ENCODE results near the gene GLYATL3.
"Not testable (repeated sequence)": the region's sequence is repeated elsewhere in the genome, so short reads cannot be mapped to it uniquely, and the experiment has no call there.

The GLYATL3 gene

GRCh38 chr6:49499623-49500022 is at the start of gene GLYATL3:
TSS of gene GLYATL3 (plus strand) at chr6:49499923. CDS start at chr6:49511991, 12,068 bp downstream.
- DNase-seq = no peak

DNA sequence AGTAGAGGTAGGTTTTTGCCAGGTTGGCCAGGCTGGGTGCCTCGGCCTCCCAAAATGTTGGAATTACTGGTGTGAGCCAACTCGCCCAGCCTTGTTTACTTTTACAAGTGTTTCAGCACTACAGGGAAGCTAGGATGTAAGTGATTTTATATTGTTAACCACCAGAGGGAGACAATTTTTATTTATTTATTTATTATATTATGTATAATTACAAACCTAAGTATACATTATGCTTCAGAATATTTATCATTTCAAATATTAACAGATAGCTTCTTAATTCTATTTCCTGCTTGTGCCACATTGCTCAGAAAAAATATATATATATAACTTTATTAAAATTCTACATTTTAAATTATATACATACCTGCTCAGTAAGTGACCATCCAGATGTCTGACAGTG is 46.5 kb upstream of the GLYATL3 start:
- no peak for DNase-seq

GRCh38 chr6:49454787-49455709 is 44.7 kb upstream of the GLYATL3 start:
- DNase-seq = no peak

DNA sequence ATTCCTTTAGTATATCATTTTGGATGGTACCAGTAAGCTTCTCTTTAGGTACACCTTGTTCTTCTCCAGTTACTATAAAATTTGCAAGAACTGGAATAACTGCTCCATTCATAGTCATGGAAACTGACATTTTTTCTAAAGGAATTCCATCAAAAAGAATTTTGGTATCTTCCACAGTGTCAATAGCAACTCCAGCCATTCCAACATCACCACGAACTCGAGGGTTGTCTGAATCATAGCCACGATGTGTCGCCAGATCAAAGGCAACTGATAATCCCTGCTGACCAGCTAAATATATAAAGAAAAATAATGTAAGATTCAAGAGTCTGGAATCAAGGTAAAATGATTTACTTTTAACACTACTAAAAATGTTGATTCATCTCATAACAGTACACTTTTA is 42.0 kb upstream of the GLYATL3 start:
- no peak for DNase-seq

GRCh38 chr6:49462071-49462470 is 37.7 kb upstream of the GLYATL3 start:
- no peak for DNase-seq

DNA sequence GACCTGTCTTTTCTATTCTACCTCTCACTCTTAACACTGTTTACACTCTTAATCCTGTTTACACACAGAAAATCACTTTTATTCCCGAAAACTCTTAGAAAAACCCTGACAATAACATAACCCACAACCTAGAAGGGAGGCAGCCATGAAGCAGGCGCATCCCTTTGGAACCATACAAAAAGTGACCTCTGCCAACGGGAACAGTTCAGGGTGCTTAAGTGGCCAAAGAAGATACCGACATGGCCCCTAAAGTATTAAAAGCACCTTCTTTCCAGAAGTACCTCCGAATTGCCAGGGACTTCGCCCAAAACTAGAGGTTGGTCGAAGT is 37.2 kb upstream of the GLYATL3 start:
- DNase-seq = no peak

DNA sequence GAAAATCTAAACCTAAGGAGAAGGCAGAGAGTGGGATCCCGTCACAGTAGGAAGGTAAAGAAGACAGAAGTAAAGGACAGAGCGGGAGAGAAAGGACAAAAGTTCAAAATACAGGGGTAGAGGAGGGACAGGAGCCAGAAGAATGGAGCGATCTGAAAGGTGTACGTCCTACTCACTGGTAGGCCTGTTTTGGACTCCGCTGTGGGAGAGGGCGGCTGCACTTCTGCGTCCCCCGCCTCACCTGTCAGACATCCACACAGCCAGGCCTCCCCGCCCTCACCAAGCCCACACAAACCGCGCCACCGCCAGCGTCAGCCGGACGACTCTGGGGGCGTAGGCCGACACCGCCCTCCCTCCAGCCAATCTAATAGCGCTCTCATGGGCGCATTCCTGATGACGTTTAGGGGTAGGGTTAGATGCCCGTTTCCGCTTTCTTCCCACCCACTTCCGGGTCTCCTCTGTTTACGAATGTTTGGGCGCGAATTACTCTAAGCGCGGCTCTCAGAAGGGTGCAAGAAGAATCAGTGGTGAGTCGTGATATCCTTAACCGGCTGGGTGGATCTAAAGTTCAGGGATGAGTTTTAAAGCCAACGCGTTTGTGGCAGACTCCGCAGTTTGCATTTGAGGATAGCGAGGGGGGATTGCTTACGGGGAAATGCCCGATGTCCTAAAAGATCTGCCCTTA is 36.7 kb upstream of the GLYATL3 start, which contains the start of the genes CENPQ and MMUT:
CENPQ (plus strand) TSS at position 444 of the 685 bp plus-strand sequence. CDS start 6,807 bp downstream, outside the sequence.
MMUT (minus strand) TSS at position 327 of the 685 bp plus-strand sequence. CDS start 3,787 bp downstream, outside the sequence.
- peak; percentile 93 for DNase-seq

GRCh38 chr6:49463612-49463967 is 36.1 kb upstream of the GLYATL3 start:
- no peak for DNase-seq

GRCh38 chr6:49464691-49465090 is 35.0 kb upstream of the GLYATL3 start:
- no peak for DNase-seq

DNA sequence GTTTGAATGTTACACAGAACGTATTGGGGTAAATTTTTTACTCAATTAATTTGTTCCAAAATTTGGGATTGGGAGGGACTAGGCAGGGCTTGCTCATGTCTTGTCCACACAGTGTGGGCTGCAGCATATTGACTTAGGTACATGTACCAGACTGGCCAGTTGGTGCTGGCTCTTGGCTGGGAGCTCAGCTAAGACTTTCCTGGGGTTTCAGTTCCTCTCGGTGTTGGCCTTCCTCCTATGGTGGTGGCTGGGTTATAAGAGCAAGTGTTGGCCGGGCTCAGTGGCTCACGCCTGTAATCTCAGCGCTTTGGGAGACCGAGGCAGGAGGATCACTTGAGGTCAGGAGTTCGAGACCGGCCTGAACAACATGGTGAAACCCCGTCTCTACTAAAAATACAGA is 31.7 kb upstream of the GLYATL3 start:
- DNase-seq = no peak

DNA sequence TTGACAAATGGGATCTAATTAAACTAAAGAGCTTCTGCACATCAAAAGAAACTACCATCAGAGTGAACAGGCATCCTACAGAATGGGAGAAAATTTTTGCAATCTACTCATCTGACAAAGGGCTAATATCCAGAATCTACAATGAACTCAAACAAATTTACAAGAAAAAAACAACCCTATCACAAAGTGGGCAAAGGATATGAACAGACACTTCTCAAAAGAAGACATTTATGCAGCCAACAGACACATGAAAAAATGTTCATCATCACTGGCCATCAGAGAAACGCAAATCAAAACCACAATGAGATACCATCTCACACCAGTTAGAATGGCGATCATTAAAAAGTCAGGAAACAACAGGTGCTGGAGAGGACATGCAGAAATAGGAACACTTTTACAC is 23.2 kb upstream of the GLYATL3 start:
- DNase-seq = not testable (repeated sequence)

- no peak for DNase-seq
Observed at GRCh38 chr6:49479308-49479970, 20.3 kb upstream of the GLYATL3 start.

- not testable (repeated sequence) for DNase-seq
Observed at GRCh38 chr6:49481846-49482245, 17.9 kb upstream of the GLYATL3 start.

DNA sequence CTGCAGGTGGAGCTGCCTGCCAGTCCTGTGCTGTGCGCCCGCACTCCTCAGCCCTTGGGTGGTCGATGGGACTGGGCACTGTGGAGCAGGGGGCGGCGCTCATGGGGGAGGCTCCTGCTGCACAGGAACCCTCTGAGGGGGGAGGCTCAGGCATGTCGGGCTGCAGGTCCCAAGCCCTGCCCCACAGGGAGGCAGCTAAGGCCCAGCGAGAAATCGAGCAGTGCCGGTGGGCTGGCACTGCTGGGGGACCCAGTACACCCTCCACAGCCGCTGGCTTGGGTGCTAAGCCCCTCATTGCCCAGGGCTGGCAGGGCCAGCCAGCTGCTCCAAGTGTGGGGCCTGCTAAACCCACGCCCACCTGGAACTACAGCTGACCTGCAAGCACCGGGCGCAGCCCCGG is 16.3 kb upstream of the GLYATL3 start:
- not testable (repeated sequence) for DNase-seq

DNA sequence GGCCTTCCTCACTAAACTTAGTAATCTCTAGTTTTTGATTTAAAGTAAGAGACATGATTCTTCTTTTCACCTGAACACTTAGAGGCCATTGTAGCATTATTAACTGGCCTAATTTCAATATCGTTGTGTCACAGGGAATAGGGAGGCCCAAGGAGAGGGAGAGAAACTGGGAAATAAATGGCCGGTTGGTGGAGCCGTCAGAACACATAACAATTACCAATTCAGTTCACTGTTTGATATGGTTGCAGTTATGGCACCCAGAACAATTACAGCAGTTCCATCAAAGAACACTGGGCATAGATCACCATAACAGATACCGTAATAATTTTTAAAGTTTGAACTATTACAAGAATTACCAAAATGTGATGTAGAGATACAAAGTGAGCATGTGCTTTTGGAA is 9.1 kb upstream of the GLYATL3 start:
- no peak for DNase-seq

- DNase-seq = no peak
Observed at GRCh38 chr6:49497304-49497703, 2.4 kb upstream of the GLYATL3 start.

GRCh38 chr6:49499126-49499525 is 597 bp upstream of the GLYATL3 start:
- DNase-seq = no peak

DNA sequence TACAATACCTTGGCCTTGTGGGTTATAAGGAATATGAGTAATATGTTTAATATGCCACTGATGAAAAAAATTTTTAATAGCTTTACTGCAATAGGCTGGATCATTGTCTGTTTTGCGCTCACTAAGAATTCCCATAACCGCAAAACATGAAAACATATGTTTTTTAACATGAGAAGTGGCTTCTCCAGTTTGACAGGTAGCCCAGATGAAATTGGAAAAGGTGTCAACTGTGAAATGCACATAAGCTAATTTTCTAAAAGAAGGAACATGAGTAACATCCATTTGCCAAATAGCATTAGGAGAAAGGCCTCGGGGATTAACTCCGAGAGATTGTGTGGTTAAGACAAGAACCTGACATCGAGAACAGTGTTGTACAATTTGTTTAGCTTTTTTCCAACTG is 4.9 kb downstream of the GLYATL3 start:
- DNase-seq = no peak

GRCh38 chr6:49506569-49507111 is 6.9 kb downstream of the GLYATL3 start:
- DNase-seq = no peak

- DNase-seq = no peak
Observed at GRCh38 chr6:49509342-49509741, 9.6 kb downstream of the GLYATL3 start.

GRCh38 chr6:49513153-49513989 is 13.6 kb downstream of the GLYATL3 start:
- DNase-seq = no peak

Data from kidney glomerular epithelial cell (primary cell).